ENCODE data around the gene UGT1A1.
"Not testable (repeated sequence)": the region's sequence is repeated elsewhere in the genome, so short reads cannot be mapped to it uniquely, and the experiment has no call there.

The UGT1A1 gene

GRCh38 chr2:233747283-233747544 is 12.9 kb upstream of the UGT1A1 start:
- no peak for ATAC-seq
- Mint-ChIP-seq H3K27me3 (peaks cover 31% of the 10 kb centered on the region), H3K4me1 (no peaks in the 10 kb centered on the region), H3K9me3 (peaks cover 14% of the 10 kb centered on the region), H3K27ac (no peak overlapping the region), H3K4me3 (no peak overlapping the region), H3K36me3 (no peaks in the 10 kb centered on the region)

GRCh38 chr2:233750689-233751088 is 9.4 kb upstream of the UGT1A1 start:
- H3K36me3 Mint-ChIP-seq, H3K4me1 Mint-ChIP-seq, H3K27ac Mint-ChIP-seq, ATAC-seq, H3K4me3 Mint-ChIP-seq: not testable (repeated sequence)
- H3K27me3 Mint-ChIP-seq = peaks cover 33% of the 10 kb centered on the region
- H3K9me3 Mint-ChIP-seq = peaks cover 14% of the 10 kb centered on the region

GRCh38 chr2:233751212-233752009 is 8.7 kb upstream of the UGT1A1 start:
- not testable (repeated sequence) for H3K36me3 Mint-ChIP-seq, H3K4me3 Mint-ChIP-seq, ATAC-seq, H3K27ac Mint-ChIP-seq, H3K4me1 Mint-ChIP-seq
- Mint-ChIP-seq H3K27me3 (peaks cover 31% of the 10 kb centered on the region), H3K9me3 (peaks cover 14% of the 10 kb centered on the region)

GRCh38 chr2:233754872-233755611 is 5.0 kb upstream of the UGT1A1 start:
- H3K36me3 Mint-ChIP-seq = no peaks in the 10 kb centered on the region
- peaks cover 8% of the 10 kb centered on the region for H3K27me3 Mint-ChIP-seq
- H3K9me3 Mint-ChIP-seq = peaks cover 8% of the 10 kb centered on the region
- no peaks in the 10 kb centered on the region for H3K4me1 Mint-ChIP-seq
- no peak overlapping the region for H3K4me3 Mint-ChIP-seq
- ATAC-seq = no peak
- H3K27ac Mint-ChIP-seq = no peak overlapping the region

- H3K27me3 Mint-ChIP-seq = peaks cover 8% of the 10 kb centered on the region
- H3K4me1 Mint-ChIP-seq = no peaks in the 10 kb centered on the region
- no peak for ATAC-seq
Observed at GRCh38 chr2:233756429-233757081, 3.5 kb upstream of the UGT1A1 start.

GRCh38 chr2:233758141-233758540 is 1.9 kb upstream of the UGT1A1 start:
- no peaks in the 10 kb centered on the region for H3K4me1 Mint-ChIP-seq

More at GRCh38 chr2:233756429-233757081, 3.5 kb upstream of the UGT1A1 start:
- Mint-ChIP-seq H3K27ac (no peak overlapping the region), H3K36me3 (no peaks in the 10 kb centered on the region), H3K9me3 (peaks cover 4% of the 10 kb centered on the region), H3K4me3 (no peak overlapping the region)

GRCh38 chr2:233758849-233759248 is 1.2 kb upstream of the UGT1A1 start:
- ATAC-seq = no peak
- Mint-ChIP-seq H3K4me1 (no peaks in the 10 kb centered on the region), H3K9me3 (no peaks in the 10 kb centered on the region), H3K4me3 (no peak overlapping the region), H3K27ac (no peak overlapping the region), H3K27me3 (peaks cover 16% of the 10 kb centered on the region), H3K36me3 (no peaks in the 10 kb centered on the region)

More at GRCh38 chr2:233758141-233758540, 1.9 kb upstream of the UGT1A1 start:
- H3K4me3 Mint-ChIP-seq = no peak overlapping the region
- H3K27me3 Mint-ChIP-seq = peaks cover 9% of the 10 kb centered on the region
- H3K27ac Mint-ChIP-seq = no peak overlapping the region
- ATAC-seq = no peak
- no peaks in the 10 kb centered on the region for H3K36me3 Mint-ChIP-seq
- no peaks in the 10 kb centered on the region for H3K9me3 Mint-ChIP-seq

GRCh38 chr2:233761040-233761769 is 1.1 kb downstream of the UGT1A1 start:
- Mint-ChIP-seq H3K27ac (no peak overlapping the region), H3K4me1 (no peaks in the 10 kb centered on the region), H3K9me3 (no peaks in the 10 kb centered on the region), H3K27me3 (peaks cover 31% of the 10 kb centered on the region), H3K36me3 (no peaks in the 10 kb centered on the region), H3K4me3 (no peak overlapping the region)
- ATAC-seq = no peak

GRCh38 chr2:233764264-233764663 is 4.2 kb downstream of the UGT1A1 start:
- Mint-ChIP-seq H3K36me3 (no peaks in the 10 kb centered on the region), H3K4me3 (no peak overlapping the region), H3K4me1 (no peaks in the 10 kb centered on the region), H3K27ac (no peak overlapping the region), H3K9me3 (no peaks in the 10 kb centered on the region), H3K27me3 (peaks cover 42% of the 10 kb centered on the region)
- ATAC-seq = no peak

GRCh38 chr2:233764761-233765160 is 4.7 kb downstream of the UGT1A1 start:
- Mint-ChIP-seq H3K4me1 (no peaks in the 10 kb centered on the region), H3K27me3 (peaks cover 46% of the 10 kb centered on the region), H3K27ac (no peak overlapping the region), H3K9me3 (no peaks in the 10 kb centered on the region), H3K36me3 (no peaks in the 10 kb centered on the region), H3K4me3 (no peak overlapping the region)
- ATAC-seq = no peak

- Mint-ChIP-seq H3K9me3 (no peaks in the 10 kb centered on the region), H3K4me3 (no peak overlapping the region), H3K4me1 (no peaks in the 10 kb centered on the region), H3K36me3 (no peaks in the 10 kb centered on the region), H3K27me3 (peaks cover 46% of the 10 kb centered on the region), H3K27ac (no peak overlapping the region)
- ATAC-seq = no peak
Observed at GRCh38 chr2:233766416-233766815, 6.3 kb downstream of the UGT1A1 start.

GRCh38 chr2:233768076-233768475 is 8.0 kb downstream of the UGT1A1 start:
- H3K36me3 Mint-ChIP-seq = no peaks in the 10 kb centered on the region
- ATAC-seq = no peak

GRCh38 chr2:233769260-233769659 is 9.2 kb downstream of the UGT1A1 start:
- Mint-ChIP-seq H3K4me1 (no peaks in the 10 kb centered on the region), H3K27me3 (peaks cover 34% of the 10 kb centered on the region), H3K36me3 (no peaks in the 10 kb centered on the region), H3K27ac (no peak overlapping the region), H3K4me3 (no peak overlapping the region), H3K9me3 (no peaks in the 10 kb centered on the region)
- ATAC-seq = no peak

More at GRCh38 chr2:233768076-233768475, 8.0 kb downstream of the UGT1A1 start:
- Mint-ChIP-seq H3K4me1 (no peaks in the 10 kb centered on the region), H3K27ac (no peak overlapping the region), H3K9me3 (no peaks in the 10 kb centered on the region), H3K4me3 (no peak overlapping the region), H3K27me3 (peaks cover 46% of the 10 kb centered on the region)

- H3K9me3 Mint-ChIP-seq = peaks cover 8% of the 10 kb centered on the region
- peaks cover 32% of the 10 kb centered on the region for H3K27me3 Mint-ChIP-seq
- H3K4me1 Mint-ChIP-seq = no peaks in the 10 kb centered on the region
- no peak overlapping the region for H3K27ac Mint-ChIP-seq
- H3K4me3 Mint-ChIP-seq = no peak overlapping the region
- no peak for ATAC-seq
- peaks cover 10% of the 10 kb centered on the region for H3K36me3 Mint-ChIP-seq
Observed at GRCh38 chr2:233772153-233772552, 12.1 kb downstream of the UGT1A1 start.

- Mint-ChIP-seq H3K36me3 (peaks cover 10% of the 10 kb centered on the region), H3K4me1 (no peaks in the 10 kb centered on the region), H3K27me3 (peaks cover 36% of the 10 kb centered on the region), H3K4me3 (no peak overlapping the region), H3K27ac (no peak overlapping the region), H3K9me3 (peaks cover 8% of the 10 kb centered on the region)
- ATAC-seq = no peak
Observed at GRCh38 chr2:233772583-233772982, 12.5 kb downstream of the UGT1A1 start.

Data from stimulated activated memory B cell treated with anti-CD40 and anti-IgM and Interleukin-4, amounts not matched to agents 10 μg/mL and 1 μg/mL and 100 μg/mL, for 72 hours (primary cell).